ENCODE measurements around the gene DBT.

DNA sequence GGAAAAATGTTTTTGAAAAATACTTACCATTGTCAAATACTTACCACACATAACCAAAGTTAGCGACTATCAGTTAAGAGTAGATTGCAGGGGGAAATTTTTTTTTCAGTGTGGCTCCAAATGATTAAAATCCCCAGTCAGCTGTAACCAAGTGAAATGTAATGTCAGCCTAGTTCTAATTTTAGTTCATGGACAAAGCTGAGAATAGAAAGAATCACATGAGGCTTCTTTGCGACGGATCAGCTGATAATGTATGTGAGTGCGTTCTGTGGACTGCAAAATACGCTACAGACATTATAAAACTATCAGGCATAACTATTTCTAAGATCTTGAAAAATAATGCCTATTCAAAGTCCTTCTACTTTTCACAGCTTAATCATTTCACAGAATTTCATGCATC is 71.5 kb downstream of the DBT start, which contains the start of gene LRRC39:
- no peak for TF ChIP-seq CTCF (IDR thresholded peaks at IDR 0.05)
- no peak for TF ChIP-seq EZH2 (IDR thresholded peaks at IDR 0.05)
